ENCODE measurements around the gene DHX36.

DNA sequence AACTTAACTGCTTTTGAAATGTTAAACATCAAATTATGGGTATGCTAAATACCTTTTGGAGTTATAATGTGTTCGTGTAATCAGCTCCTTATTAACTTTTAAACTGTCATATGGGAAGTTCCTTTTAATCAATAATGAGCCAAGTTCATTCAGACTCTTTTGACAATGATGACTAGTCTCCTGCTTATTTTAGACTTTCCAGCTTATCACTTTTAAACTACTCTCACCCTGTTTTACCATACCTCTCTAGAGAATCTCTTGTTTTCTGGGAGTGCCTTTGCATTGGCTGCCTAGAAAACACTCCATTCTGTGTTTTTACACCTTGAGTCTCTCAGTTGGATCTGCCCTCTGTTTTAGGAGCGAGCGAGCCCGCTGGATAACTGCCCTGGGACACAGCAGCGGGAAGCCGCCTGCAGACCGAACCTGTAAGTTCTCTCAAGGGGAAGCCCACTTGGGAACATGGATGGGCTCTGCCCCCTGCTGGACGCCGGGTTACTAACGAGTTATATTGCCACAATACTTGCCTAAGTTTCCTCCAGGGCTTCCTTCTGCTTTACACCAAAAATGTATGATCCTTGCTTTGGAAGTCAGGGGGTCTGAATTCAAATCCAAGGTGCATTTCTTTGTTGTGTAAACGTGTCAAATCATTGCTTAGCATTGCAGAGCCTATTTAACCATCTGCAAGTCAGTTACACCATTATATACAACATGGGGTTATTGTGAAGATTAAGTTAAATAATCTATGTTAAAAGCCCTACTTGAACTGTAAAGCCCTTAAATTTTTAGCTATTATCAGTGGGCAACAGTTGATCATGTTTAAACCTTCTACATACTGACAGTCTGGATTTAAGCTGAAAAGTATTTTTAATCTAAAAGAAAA is 71.3 kb downstream of the DHX36 start:
- TF ChIP-seq, protein P1, sequence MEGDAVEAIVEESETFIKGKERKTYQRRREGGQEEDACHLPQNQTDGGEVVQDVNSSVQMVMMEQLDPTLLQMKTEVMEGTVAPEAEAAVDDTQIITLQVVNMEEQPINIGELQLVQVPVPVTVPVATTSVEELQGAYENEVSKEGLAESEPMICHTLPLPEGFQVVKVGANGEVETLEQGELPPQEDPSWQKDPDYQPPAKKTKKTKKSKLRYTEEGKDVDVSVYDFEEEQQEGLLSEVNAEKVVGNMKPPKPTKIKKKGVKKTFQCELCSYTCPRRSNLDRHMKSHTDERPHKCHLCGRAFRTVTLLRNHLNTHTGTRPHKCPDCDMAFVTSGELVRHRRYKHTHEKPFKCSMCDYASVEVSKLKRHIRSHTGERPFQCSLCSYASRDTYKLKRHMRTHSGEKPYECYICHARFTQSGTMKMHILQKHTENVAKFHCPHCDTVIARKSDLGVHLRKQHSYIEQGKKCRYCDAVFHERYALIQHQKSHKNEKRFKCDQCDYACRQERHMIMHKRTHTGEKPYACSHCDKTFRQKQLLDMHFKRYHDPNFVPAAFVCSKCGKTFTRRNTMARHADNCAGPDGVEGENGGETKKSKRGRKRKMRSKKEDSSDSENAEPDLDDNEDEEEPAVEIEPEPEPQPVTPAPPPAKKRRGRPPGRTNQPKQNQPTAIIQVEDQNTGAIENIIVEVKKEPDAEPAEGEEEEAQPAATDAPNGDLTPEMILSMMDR (IDR thresholded peaks at IDR 0.05), result peak; percentile 96
- TF ChIP-seq EZH2 (IDR thresholded peaks at IDR 0.05), result no peak

Measured in neural progenitor cell (in vitro differentiated cells).